PFSK-1 (cell line): ENCODE results near the gene ZSWIM6.
A peak's percentile ranks its signal among the peaks of the same experiment; 100 is the strongest.

Source experiments
- FOXP2 ChIP-seq: optimal IDR thresholded peaks from 2 replicates; pipeline ENCODE3; 2011; ENCODE audit warnings: borderline replicate concordance, control low read depth, inconsistent platforms; ENCODE audit not compliant: insufficient read depth; ENCODE audit errors: extremely low read length, extremely low read depth
- POLR2AphosphoS5 ChIP-seq: IDR thresholded peaks from 2 replicates; pipeline ENCODE4 v1.6.1; 2012; ENCODE audit warnings: low read depth, mild to moderate bottlenecking, control low read depth, low read length, moderate library complexity
- SIN3A ChIP-seq: IDR thresholded peaks from 2 replicates; pipeline ENCODE4 v1.6.1; 2012; ENCODE audit warnings: mild to moderate bottlenecking, low read length, moderate library complexity, borderline replicate concordance; ENCODE audit not compliant: insufficient read depth
- TAF1 ChIP-seq: IDR thresholded peaks from 2 replicates; pipeline ENCODE4 v1.6.1; 2012; ENCODE audit warnings: low read length, control low read depth, borderline replicate concordance; ENCODE audit not compliant: insufficient read depth
- TF ChIP-seq, protein P1 (sequence below), 2 experiments: IDR thresholded peaks; 2 replicates each; pipeline versions ENCODE4 v1.6.1 to v1.8.0; 2011 to 2012; ENCODE audit warnings: low read depth in 2 of 2, low read length in 2 of 2, control low read depth in 1 of 2, inconsistent platforms in 1 of 2, mild to moderate bottlenecking in 1 of 2, moderate library complexity in 1 of 2; ENCODE audit not compliant: insufficient read depth in 1 of 2

The ZSWIM6 gene

DNA sequence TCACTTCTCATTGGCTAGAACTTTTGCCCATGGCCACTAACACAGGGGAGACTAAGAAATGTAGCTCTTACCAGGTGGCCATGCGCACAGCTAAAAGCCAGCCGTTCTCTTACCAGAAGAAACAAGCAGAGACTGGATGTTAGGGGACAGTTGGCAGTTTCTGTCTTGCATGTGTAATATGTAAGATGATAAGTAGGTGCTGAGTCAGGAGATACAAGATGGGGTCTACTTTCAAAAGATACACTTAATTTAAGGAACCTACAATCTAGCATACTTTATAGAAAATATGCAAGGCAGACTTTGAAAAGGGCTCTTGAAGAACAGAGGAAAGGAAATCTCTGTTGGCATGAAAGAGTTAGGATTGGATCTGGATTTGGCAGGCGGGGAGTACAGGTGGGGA lies 244.5 kb downstream of the ZSWIM6 start:
- no peak for TF ChIP-seq TAF1
- no peak for TF ChIP-seq SIN3A
- no peak for TF ChIP-seq FOXP2
- TF ChIP-seq, protein P1, sequence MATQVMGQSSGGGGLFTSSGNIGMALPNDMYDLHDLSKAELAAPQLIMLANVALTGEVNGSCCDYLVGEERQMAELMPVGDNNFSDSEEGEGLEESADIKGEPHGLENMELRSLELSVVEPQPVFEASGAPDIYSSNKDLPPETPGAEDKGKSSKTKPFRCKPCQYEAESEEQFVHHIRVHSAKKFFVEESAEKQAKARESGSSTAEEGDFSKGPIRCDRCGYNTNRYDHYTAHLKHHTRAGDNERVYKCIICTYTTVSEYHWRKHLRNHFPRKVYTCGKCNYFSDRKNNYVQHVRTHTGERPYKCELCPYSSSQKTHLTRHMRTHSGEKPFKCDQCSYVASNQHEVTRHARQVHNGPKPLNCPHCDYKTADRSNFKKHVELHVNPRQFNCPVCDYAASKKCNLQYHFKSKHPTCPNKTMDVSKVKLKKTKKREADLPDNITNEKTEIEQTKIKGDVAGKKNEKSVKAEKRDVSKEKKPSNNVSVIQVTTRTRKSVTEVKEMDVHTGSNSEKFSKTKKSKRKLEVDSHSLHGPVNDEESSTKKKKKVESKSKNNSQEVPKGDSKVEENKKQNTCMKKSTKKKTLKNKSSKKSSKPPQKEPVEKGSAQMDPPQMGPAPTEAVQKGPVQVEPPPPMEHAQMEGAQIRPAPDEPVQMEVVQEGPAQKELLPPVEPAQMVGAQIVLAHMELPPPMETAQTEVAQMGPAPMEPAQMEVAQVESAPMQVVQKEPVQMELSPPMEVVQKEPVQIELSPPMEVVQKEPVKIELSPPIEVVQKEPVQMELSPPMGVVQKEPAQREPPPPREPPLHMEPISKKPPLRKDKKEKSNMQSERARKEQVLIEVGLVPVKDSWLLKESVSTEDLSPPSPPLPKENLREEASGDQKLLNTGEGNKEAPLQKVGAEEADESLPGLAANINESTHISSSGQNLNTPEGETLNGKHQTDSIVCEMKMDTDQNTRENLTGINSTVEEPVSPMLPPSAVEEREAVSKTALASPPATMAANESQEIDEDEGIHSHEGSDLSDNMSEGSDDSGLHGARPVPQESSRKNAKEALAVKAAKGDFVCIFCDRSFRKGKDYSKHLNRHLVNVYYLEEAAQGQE (IDR thresholded peaks at IDR 0.05; ENCODE audit: insufficient read depth in 1 of 2, low read depth in 2 of 2, low read length in 2 of 2), result no peak
- TF ChIP-seq POLR2AphosphoS5, result no peak

DNA sequence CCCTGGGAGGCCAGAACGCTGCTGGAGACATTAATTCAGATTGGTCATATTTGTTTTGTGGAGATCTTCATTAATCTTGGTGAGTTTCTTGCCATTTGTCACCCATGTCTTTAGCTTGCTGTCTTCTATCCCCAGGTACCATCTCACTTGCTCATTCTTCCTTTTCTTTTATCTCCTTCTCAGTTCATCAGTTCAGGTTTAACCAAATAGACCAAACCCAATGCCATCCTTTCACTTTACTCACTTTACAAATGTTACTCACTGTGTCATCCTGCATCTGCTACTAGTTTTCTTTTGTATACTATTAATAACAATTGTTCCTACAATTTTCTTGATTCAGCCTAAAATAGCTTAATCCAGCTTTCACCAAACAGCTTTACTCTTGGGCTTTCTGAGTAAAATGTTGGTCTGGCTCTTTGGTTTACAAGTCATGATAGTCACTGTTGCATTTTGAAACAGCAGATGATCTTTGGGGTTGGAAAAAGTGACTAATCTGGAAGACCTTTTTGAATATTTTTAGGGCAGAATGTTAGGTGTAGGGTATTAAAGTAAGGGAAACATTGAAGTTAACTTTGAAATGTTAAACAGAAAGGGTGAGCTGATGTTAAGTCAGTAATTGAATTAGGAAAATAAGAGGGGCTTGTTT lies 246.9 kb downstream of the ZSWIM6 start:
- TF ChIP-seq SIN3A (no peak), TAF1 (no peak), FOXP2 (no peak)
- TF ChIP-seq, protein P1 (IDR thresholded peaks at IDR 0.05; ENCODE audit: insufficient read depth in 1 of 2, low read depth in 2 of 2, low read length in 2 of 2), result no peak

DNA sequence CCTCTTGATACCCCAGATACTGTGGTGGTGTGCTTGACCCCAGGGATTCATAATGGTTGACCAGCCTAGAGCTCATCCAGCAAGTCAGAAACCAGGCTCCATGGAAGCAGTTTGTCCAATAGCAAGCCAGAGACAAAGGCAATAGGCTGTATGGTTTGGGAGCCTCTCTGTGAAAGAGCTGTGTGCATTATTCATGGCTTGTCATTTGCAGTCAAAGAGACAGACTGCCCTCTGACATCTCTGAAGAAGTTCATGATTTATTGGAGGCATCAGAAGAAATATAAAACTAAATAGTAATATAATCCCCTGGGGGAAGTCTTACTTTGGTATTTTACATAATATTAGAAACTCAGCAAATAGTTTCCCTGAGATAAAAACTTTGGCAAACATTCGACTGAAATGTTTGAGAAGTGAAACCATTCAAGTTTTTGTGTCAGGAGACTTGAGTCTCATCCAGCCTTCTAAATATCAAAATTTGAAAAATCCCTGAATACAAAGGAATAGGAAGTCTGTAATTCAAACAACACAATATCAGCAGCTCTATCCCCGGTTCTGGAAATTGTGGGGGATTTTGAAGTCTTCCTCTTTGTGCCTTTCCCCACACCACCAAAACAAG lies 250.3 kb downstream of the ZSWIM6 start:
- TF ChIP-seq FOXP2 (no peak), TAF1 (no peak), SIN3A (no peak), POLR2AphosphoS5 (no peak)
- TF ChIP-seq, protein P1 (IDR thresholded peaks at IDR 0.05; ENCODE audit: insufficient read depth in 1 of 2, low read depth in 2 of 2, low read length in 2 of 2), result no peak

DNA sequence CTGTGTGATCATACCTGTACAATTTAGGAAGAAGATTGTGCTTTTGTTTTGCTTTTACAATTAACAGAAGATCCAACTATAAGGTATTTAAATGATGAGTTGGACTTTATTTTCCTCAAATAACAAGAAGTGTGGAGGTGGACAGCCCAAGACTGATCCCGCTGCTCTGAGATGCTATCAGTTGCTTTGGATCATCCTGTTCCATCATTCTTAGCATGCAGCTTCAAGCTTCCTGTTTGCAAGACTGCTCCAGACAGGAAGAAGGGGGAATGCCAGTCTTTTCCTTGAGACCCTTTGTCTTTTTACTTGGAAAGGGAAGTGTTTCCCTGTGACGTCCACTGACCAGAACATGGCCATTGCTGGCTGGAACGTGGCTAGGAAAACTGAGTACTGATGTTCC lies 250.8 kb downstream of the ZSWIM6 start:
- TF ChIP-seq FOXP2, result no peak
- TF ChIP-seq, protein P1 (IDR thresholded peaks at IDR 0.05; ENCODE audit: insufficient read depth in 1 of 2, low read depth in 2 of 2, low read length in 2 of 2), result peak in 1 of 2 experiments; percentile 71; a peak in 1 of 4 replicates
